Activated T-helper 1 cell treated with anti-CD3 and anti-CD28 coated beads, Interleukin-12 subunit alpha, Interleukin-12 subunit beta, Interleukin-2, Interleukin-4 antibody, amounts not matched to agents 30 ng/mL and 10 ng/mL and 1 ng/mL, durations not matched to agents 14 hours and 24 hours and 36 hours (primary cell): ENCODE data around the gene TMEM95. TPM values are rescaled to one million over a fixed set of nuclear protein-coding genes. Genes with fewer than 3 reads are reported as not detected.
"Not testable (repeated sequence)": the region's sequence is repeated elsewhere in the genome, so short reads cannot be mapped to it uniquely, and the experiment has no call there.

Experiments
- DNase-seq: peaks from one replicate; pipeline ENCODE4 v3.0.0; 2021; ENCODE audit warnings: low spot score
- H3K27ac Mint-ChIP-seq: one replicate; pipeline ENCODE4 v1.8.0; 2021; ENCODE audit warnings: mild to moderate bottlenecking, mixed read lengths
- H3K27me3 Mint-ChIP-seq: one replicate; pipeline ENCODE4 v1.8.0; 2022; ENCODE audit warnings: mild to moderate bottlenecking, moderate library complexity, mixed read lengths; ENCODE audit not compliant: insufficient read depth
- H3K36me3 Mint-ChIP-seq: one replicate; pipeline ENCODE4 v1.8.0; 2021; ENCODE audit warnings: low read depth, mixed read lengths
- H3K4me1 Mint-ChIP-seq: one replicate; pipeline ENCODE4 v1.8.0; 2021; ENCODE audit warnings: low read depth, mixed read lengths
- H3K4me3 Mint-ChIP-seq: one replicate; pipeline ENCODE4 v1.8.0; 2021; ENCODE audit warnings: mild to moderate bottlenecking, moderate library complexity, mixed read lengths
- H3K9me3 Mint-ChIP-seq: one replicate; pipeline ENCODE4 v1.8.0; 2021; ENCODE audit warnings: mixed read lengths
- intact Hi-C: fragments of 100-400 bp; cut with micrococcal nuclease; formaldehyde crosslinking; loops from one replicate; pipeline ENCODE4 v1.15.1; 2024
- total RNA-seq: library from RNA; stranded (reverse); gene quantifications from 2 replicates; pipeline ENCODE4 v1.2.3, GENCODE V29; 2022

The TMEM95 gene
- total RNA-seq, 1 donor from 2014 or later: not detected

- H3K27ac Mint-ChIP-seq: no peak overlapping the region
- H3K4me1 Mint-ChIP-seq: peaks cover 33% of the 10 kb centered on the region
- intact Hi-C loops: no loop called here
- peaks cover 3% of the 10 kb centered on the region for H3K36me3 Mint-ChIP-seq
- DNase-seq: no peak
- H3K4me3 Mint-ChIP-seq: peak overlapping the region; percentile 57
- H3K9me3 Mint-ChIP-seq: no peaks in the 10 kb centered on the region
- no peaks in the 10 kb centered on the region for H3K27me3 Mint-ChIP-seq
Observed at GRCh38 chr17:7327501-7327900, 27.5 kb upstream of the TMEM95 start.

DNA sequence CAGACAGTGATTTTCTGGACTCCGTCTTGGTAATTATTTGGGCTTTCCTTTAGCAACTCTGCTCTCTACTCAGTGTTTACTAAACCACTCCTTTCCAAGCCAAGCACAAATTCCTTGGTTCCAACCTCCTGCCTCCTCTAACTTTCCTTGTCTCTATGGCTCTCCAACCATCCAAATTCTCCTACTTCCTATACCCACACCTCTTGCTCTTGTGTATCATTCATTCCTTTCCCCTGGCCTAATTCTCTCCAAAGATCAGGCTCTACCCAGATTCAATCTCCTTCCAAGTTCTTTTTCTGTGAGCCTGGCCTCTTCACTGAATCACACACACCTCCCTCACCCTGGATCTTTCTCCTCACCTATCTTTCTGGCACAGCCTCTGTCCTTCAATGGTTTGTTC lies 26.9 kb upstream of the TMEM95 start:
- intact Hi-C loops: loop anchor here (2.0 kb wide), 1 partner anchor 67 kb away; the partner anchor contains the start of gene PLSCR3
- no peak for DNase-seq
- Mint-ChIP-seq H3K4me3 (peak overlapping the region; percentile 97), H3K4me1 (peaks cover 38% of the 10 kb centered on the region), H3K27ac (peak overlapping the region; percentile 62), H3K27me3 (no peaks in the 10 kb centered on the region), H3K36me3 (peaks cover 3% of the 10 kb centered on the region), H3K9me3 (no peaks in the 10 kb centered on the region)

- H3K9me3 Mint-ChIP-seq: no peaks in the 10 kb centered on the region
- H3K27me3 Mint-ChIP-seq: no peaks in the 10 kb centered on the region
- intact Hi-C loops: loop anchor here (1.0 to 2.0 kb wide), 10 partner anchors 8 to 357 kb away; partner anchors contain the start of genes EIF5A, GPS2, PLSCR3 and POLR2A
- H3K36me3 Mint-ChIP-seq: no peaks in the 10 kb centered on the region
- no peak for DNase-seq
- peaks cover 38% of the 10 kb centered on the region for H3K4me1 Mint-ChIP-seq
- H3K4me3 Mint-ChIP-seq: peak within 1 kb of the TSS; percentile 97
- peak within 1 kb of the TSS; percentile 94 for H3K27ac Mint-ChIP-seq
Observed at GRCh38 chr17:7328840-7329373, 26.0 kb upstream of the TMEM95 start, which contains the start of gene NEURL4. Gene NEURL4 (minus strand): TSS chr17:7329335. CDS start chr17:7329312, 23 bp downstream.

DNA sequence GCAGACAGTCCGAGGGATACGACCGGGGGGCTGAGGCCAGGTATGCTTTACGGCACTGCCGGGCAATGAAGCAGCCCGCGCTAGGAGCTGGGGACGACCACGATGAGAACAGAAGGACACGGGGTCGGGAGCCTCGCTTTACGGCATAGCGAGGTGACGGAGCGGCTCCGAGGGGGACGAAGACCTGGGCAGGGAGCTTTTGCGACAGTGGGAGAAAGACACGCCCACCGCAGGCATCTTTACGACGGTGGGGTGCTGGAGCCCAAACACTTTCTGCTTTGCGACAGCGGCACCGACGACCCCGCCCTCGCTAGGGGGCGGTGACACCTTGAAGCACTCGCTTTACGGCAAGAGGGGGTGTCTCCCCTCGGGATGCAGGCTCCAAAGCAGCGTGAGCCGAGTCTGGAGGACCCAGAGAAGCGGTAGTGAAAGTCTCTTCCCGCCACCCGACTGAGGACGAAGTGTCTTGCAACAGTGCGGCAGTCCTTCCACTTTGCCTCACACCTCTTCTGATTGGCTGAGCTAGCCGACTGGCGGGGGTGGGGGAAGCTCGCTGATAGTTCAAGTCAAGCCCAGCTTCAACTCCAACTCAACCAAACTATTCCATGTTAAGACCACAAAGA lies 25.5 kb upstream of the TMEM95 start:
- Mint-ChIP-seq H3K27ac (peak overlapping the region; percentile 94), H3K27me3 (no peaks in the 10 kb centered on the region), H3K4me3 (peak overlapping the region; percentile 93), H3K9me3 (no peaks in the 10 kb centered on the region), H3K36me3 (no peaks in the 10 kb centered on the region), H3K4me1 (peaks cover 38% of the 10 kb centered on the region)
- intact Hi-C loops: loop anchor here (1.0 to 2.0 kb wide), 10 partner anchors 8 to 357 kb away; partner anchors contain the start of genes EIF5A, GPS2, PLSCR3 and POLR2A
- peak; percentile 94 for DNase-seq

- intact Hi-C loops: loop anchor here (1.0 to 2.0 kb wide), 10 partner anchors 7 to 356 kb away; partner anchors contain the start of genes EIF5A, GPS2, PLSCR3 and POLR2A
- H3K4me1 Mint-ChIP-seq: peaks cover 41% of the 10 kb centered on the region
- peak; percentile 76 for DNase-seq
- no peaks in the 10 kb centered on the region for H3K36me3 Mint-ChIP-seq
- H3K27me3 Mint-ChIP-seq: no peaks in the 10 kb centered on the region
- no peaks in the 10 kb centered on the region for H3K9me3 Mint-ChIP-seq
- H3K4me3 Mint-ChIP-seq: peak overlapping the region; percentile 93
- peak overlapping the region; percentile 94 for H3K27ac Mint-ChIP-seq
Observed at GRCh38 chr17:7329997-7330637, 24.8 kb upstream of the TMEM95 start.

- intact Hi-C loops: no loop called here
- peaks cover 46% of the 10 kb centered on the region for H3K4me1 Mint-ChIP-seq
- DNase-seq: no peak
- H3K36me3 Mint-ChIP-seq: no peaks in the 10 kb centered on the region
- no peaks in the 10 kb centered on the region for H3K27me3 Mint-ChIP-seq
- peak overlapping the region; percentile 93 for H3K4me3 Mint-ChIP-seq
- H3K27ac Mint-ChIP-seq: peak overlapping the region; percentile 40
- no peaks in the 10 kb centered on the region for H3K9me3 Mint-ChIP-seq
Observed at GRCh38 chr17:7330638-7331015, 24.3 kb upstream of the TMEM95 start.

DNA sequence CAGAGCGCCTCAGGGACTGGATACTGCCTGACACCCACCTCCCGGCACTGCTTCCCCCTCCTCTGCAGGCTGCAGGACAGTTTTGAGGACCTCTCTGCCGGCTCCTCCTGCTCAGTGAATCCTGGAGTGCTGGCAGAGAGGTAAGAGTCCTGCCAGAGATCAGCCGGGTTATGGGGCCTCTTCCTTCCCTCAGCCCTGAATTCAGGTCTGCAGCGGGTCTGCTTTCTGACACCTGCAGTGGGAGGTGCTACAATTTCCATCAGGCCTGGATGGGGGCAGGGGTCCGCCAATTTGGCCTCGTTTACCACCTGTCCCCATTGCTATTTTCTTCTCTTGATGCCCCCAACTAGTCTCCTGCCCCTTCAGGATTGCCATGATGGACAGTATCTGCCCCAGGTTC lies 22.8 kb upstream of the TMEM95 start:
- intact Hi-C loops: no loop called here
- Mint-ChIP-seq H3K9me3 (no peaks in the 10 kb centered on the region), H3K4me1 (peaks cover 57% of the 10 kb centered on the region), H3K27ac (peak overlapping the region; percentile 80), H3K36me3 (peaks cover 4% of the 10 kb centered on the region), H3K27me3 (no peaks in the 10 kb centered on the region), H3K4me3 (peak overlapping the region; percentile 69)
- DNase-seq: no peak

DNA sequence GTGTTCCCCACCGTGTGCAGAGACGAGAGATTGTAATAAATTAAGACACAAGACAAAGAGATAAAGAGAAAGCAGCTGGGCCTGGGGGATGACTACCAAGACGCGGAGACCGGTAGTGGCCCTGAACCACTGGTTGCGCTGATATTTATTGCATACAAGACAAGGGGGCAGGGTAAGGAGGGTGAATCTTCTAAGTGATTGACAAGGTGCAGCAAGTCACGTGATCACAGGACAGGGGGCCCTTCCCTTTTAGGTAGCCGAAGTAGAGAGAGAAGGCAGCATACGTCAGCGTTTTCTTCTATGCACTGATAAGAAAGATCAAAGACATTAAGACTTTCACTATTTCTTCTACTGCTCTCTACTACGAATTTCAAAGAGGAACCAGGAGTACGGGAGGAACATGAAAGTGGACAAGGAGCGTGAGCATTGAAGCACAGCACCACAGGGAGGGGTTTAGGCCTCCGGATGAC lies 22.3 kb upstream of the TMEM95 start:
- H3K9me3 Mint-ChIP-seq, intact Hi-C loops, H3K36me3 Mint-ChIP-seq, H3K27me3 Mint-ChIP-seq: not testable (repeated sequence)
- Mint-ChIP-seq H3K4me3 (peak overlapping the region; percentile 69), H3K4me1 (peaks cover 61% of the 10 kb centered on the region), H3K27ac (peak overlapping the region; percentile 80)
- DNase-seq: peak; percentile 33

- H3K4me1 Mint-ChIP-seq: peaks cover 55% of the 10 kb centered on the region
- DNase-seq: no peak
- H3K9me3 Mint-ChIP-seq: no peaks in the 10 kb centered on the region
- intact Hi-C loops: no loop called here
- peaks cover 15% of the 10 kb centered on the region for H3K36me3 Mint-ChIP-seq
- H3K27me3 Mint-ChIP-seq: no peaks in the 10 kb centered on the region
- H3K4me3 Mint-ChIP-seq: peak overlapping the region; percentile 91
- H3K27ac Mint-ChIP-seq: peak overlapping the region; percentile 69
Observed at GRCh38 chr17:7334938-7335538, 19.9 kb upstream of the TMEM95 start.

- H3K27me3 Mint-ChIP-seq, DNase-seq, H3K9me3 Mint-ChIP-seq: not testable (repeated sequence)
- H3K27ac Mint-ChIP-seq: peak overlapping the region; percentile 93
- H3K4me3 Mint-ChIP-seq: peak overlapping the region; percentile 91
- intact Hi-C loops: loop anchor here (2.0 kb wide), 2 partner anchors 15 to 55 kb away; partner anchors contain the start of gene SLC2A4
- peaks cover 17% of the 10 kb centered on the region for H3K36me3 Mint-ChIP-seq
- H3K4me1 Mint-ChIP-seq: peaks cover 54% of the 10 kb centered on the region
Observed at GRCh38 chr17:7335765-7336164, 19.2 kb upstream of the TMEM95 start.

DNA sequence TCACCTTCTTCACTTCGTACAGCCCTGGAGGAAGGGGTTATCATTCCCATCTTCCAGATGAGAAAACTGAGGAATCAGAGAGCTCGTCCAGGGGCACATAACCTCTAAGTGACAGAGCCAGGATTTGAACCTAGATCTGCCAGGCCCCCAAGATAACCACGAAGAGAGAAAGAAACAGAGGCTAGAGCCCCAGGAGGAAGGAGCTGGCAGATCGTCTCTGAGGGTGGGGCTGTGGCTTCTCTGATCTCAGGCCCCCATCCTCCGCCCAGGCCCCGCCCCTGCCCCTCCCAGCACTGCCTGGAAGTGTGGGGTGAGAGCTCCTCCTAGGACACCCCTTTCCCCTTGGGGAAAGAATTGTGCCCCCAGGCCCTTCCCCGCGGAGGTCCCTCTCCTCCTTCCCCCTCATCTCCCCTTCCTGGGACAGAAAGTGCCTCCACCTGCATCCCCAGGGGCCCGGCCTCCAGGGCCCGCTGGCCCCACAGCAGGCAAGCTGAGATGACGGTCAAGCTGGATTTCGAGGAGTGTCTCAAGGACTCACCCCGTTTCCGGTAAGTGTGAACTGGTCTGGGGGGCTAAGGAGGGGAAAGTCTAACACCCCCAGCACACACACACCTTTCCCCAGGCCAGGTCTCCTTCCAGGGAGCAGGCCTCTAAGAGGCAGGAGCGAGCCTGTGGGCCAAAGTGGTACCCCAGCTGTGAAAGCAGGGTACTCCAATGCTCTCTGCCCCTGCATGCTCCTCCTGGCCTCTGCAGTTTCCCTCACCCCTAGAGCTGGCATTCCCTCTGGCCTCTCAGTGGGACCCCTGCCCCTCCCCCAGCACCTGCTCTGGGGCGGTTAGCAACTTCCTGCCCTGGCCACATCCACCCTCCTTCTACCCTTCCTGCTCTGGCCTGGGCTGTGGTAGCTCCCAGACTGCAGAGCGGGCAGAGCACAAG lies 18.4 kb upstream of the TMEM95 start, which contains the start of gene ACAP1:
Gene ACAP1, plus strand, starts transcription at position 290 of the 936 bp plus-strand sequence. Its CDS starts 206 bp downstream, at position 496.
- intact Hi-C loops: loop anchor here (1.0 to 2.0 kb wide), 3 partner anchors 7 to 56 kb away; partner anchors contain the start of genes NEURL4 and SLC2A4
- Mint-ChIP-seq H3K36me3 (peaks cover 19% of the 10 kb centered on the region), H3K4me3 (peak within 1 kb of the TSS; percentile 91), H3K4me1 (peaks cover 51% of the 10 kb centered on the region), H3K27ac (peak within 1 kb of the TSS; percentile 93), H3K27me3 (no peaks in the 10 kb centered on the region), H3K9me3 (no peaks in the 10 kb centered on the region)
- peak; percentile 76 for DNase-seq
